Right lobe of liver (tissue), 6 donors: Measurements from ENCODE around the gene LRRTM4. TPM values are rescaled to one million over a fixed set of nuclear protein-coding genes. Genes with fewer than 3 reads are reported as not detected.

Experiments
- ATAC-seq, 4 donors: fragments of 200-7000 bp; cut with Tn5 transposase; one replicate each; pipeline ENCODE4 v1.9.1; 2020; ENCODE audit warnings: mild to moderate bottlenecking in 4 of 4, moderate library complexity in 4 of 4
- DNase-seq, 3 donors: peaks; one replicate each; pipeline ENCODE4 v3.0.0-alpha.2; 2020
- H3K27ac ChIP-seq, 3 donors: fragments of 200-600 bp; one replicate each; pipeline ENCODE4 v1.8.0; 2022
- H3K27me3 ChIP-seq, 2 donors: fragments of 200-600 bp; one replicate each; pipeline ENCODE4 v1.8.0; 2022
- H3K36me3 ChIP-seq, 4 donors: fragments of 200-600 bp; sonication (generic) in 1 of 4; one replicate each; pipeline versions ENCODE4 v1.5.1 to v1.8.0; 2017 to 2022; ENCODE audit warnings: control low read depth in 1 of 4
- H3K4me1 ChIP-seq, 4 donors: fragments of 200-600 bp; sonication (generic) in 1 of 4; one replicate each; pipeline versions ENCODE4 v1.5.1 to v1.8.0; 2017 to 2022; ENCODE audit warnings: control low read depth in 1 of 4
- H3K4me3 ChIP-seq, 3 donors: fragments of 200-600 bp; one replicate each; pipeline ENCODE4 v1.8.0; 2022
- H3K9me3 ChIP-seq, 4 donors: fragments of 200-600 bp; sonication (generic) in 1 of 4; one replicate each; pipeline versions ENCODE4 v1.5.1 to v1.8.0; 2017 to 2022; ENCODE audit warnings: control low read depth in 1 of 4
- CTCF ChIP-seq, 4 donors: fragments of 200-600 bp in 3 of 4; fragments of 450-650 bp in 1 of 4; IDR thresholded peaks; one replicate each; pipeline versions ENCODE4 v1.5.1 to v1.8.0; 2016 to 2022; ENCODE audit warnings: antibody characterized with exemption in 4 of 4, mild to moderate bottlenecking in 2 of 4
- POLR2A ChIP-seq: fragments of 450-650 bp; IDR thresholded peaks from one replicate; pipeline ENCODE4 v1.6.1; 2017; ENCODE audit warnings: antibody characterized with exemption, mild to moderate bottlenecking
- WGBS: methylation state at CpG from one replicate; pipeline ENCODE4 v1.1.6; 2018; ENCODE audit warnings: low coverage, low lambda C conversion rate; ENCODE audit not compliant: insufficient coverage; ENCODE audit errors: missing lambda C conversion rate; 5-methylcytosine and 5-hydroxymethylcytosine counted together
- intact Hi-C, 2 donors: fragments of 100-400 bp; cut with DNase I; formaldehyde crosslinking; loops; one replicate each; pipeline versions ENCODE4 v1.11.2 to v1.14.1; 2022
- total RNA-seq, 6 experiments: library from RNA; depleted of rRNA in 2 of 6; stranded (reverse); fragments of >200 nt in 2 of 6; fragmentation: NEBNext Ultra II Directional in 3 of 6; extraction: Animal tissue kit (Norgen Biotek cat#: 25700) in 3 of 6; gene quantifications; one replicate each; pipeline versions ENCODE4 v1.1.0 to v1.2.4, GENCODE V29; 2016 to 2023
- donor health status: DM: no; HTN: yes; CAD: no.
- donor health status: DM: no; HTN: no; CAD: no.
- donor health status: DM: no; HTN: no; CAD: no.
- donor health status: DM: no; HTN: yes; CAD: no.
- donor health status: DM: no; HTN: yes; CAD: no.

LRRTM4 gene
- total RNA-seq, 6 experiments from 2014 or later, result 0.09 to 0.10 (median 0.09) TPM; not detected in 3

GRCh38 chr2:76737607-76738006 is 784.6 kb downstream of the LRRTM4 start:
- intact Hi-C loops, result no loop called here
- WGBS, result 40% methylated on average over 1 of the region's 1 CpG
- DNase-seq (no peak), ATAC-seq (no peak)
- Histone ChIP-seq H3K4me3 (no peak overlapping the region), H3K4me1 (no peaks in the 10 kb centered on the region), H3K27me3 (no peaks in the 10 kb centered on the region), H3K27ac (no peak overlapping the region), H3K36me3 (no peaks in the 10 kb centered on the region), H3K9me3 (no peaks in the 10 kb centered on the region)
- TF ChIP-seq POLR2A, result no peak
- no peak for TF ChIP-seq CTCF (IDR thresholded peaks at IDR 0.05)

GRCh38 chr2:76733736-76734135 is 788.4 kb downstream of the LRRTM4 start:
- ATAC-seq, result no peak
- intact Hi-C loops, result no loop called here
- H3K9me3 ChIP-seq, result no peaks in the 10 kb centered on the region
- no peaks in the 10 kb centered on the region for H3K27me3 ChIP-seq
- DNase-seq, result no peak
- no peaks in the 10 kb centered on the region for H3K36me3 ChIP-seq
- H3K4me3 ChIP-seq, result no peak overlapping the region
- no peak for TF ChIP-seq CTCF (IDR thresholded peaks at IDR 0.05)
- no peak for TF ChIP-seq POLR2A
- no peak overlapping the region for H3K27ac ChIP-seq
- H3K4me1 ChIP-seq, result no peaks in the 10 kb centered on the region

- no peak for TF ChIP-seq CTCF (IDR thresholded peaks at IDR 0.05)
- no peak for TF ChIP-seq POLR2A
- ATAC-seq (no peak), DNase-seq (no peak)
- Histone ChIP-seq H3K27me3 (no peaks in the 10 kb centered on the region), H3K36me3 (no peaks in the 10 kb centered on the region), H3K4me3 (no peak overlapping the region), H3K4me1 (no peaks in the 10 kb centered on the region), H3K9me3 (no peaks in the 10 kb centered on the region), H3K27ac (no peak overlapping the region)
- WGBS, result 47% methylated on average over 4 of the region's 4 CpGs
- intact Hi-C loops, result no loop called here
Observed at GRCh38 chr2:76731157-76731556, 791.0 kb downstream of the LRRTM4 start.

- no peak for DNase-seq
- no peak for ATAC-seq
- 49% methylated on average over 4 of the region's 4 CpGs for WGBS
- H3K36me3 ChIP-seq, result no peaks in the 10 kb centered on the region
- intact Hi-C loops, result no loop called here
- H3K27ac ChIP-seq, result no peak overlapping the region
- TF ChIP-seq POLR2A (no peak), CTCF (IDR thresholded peaks at IDR 0.05) (no peak)
- H3K4me1 ChIP-seq, result no peaks in the 10 kb centered on the region
- no peaks in the 10 kb centered on the region for H3K9me3 ChIP-seq
- H3K4me3 ChIP-seq, result no peak overlapping the region
- no peaks in the 10 kb centered on the region for H3K27me3 ChIP-seq
Observed at GRCh38 chr2:76730021-76730420, 792.2 kb downstream of the LRRTM4 start.

- no peak for DNase-seq
- intact Hi-C loops, result no loop called here
- Histone ChIP-seq H3K4me3 (no peak overlapping the region), H3K36me3 (no peaks in the 10 kb centered on the region), H3K9me3 (no peaks in the 10 kb centered on the region), H3K27me3 (no peaks in the 10 kb centered on the region), H3K27ac (no peak overlapping the region), H3K4me1 (no peaks in the 10 kb centered on the region)
- WGBS, result 52% methylated on average over 3 of the region's 3 CpGs
- no peak for TF ChIP-seq POLR2A
- TF ChIP-seq CTCF (IDR thresholded peaks at IDR 0.05), result no peak
- ATAC-seq, result no peak
Observed at GRCh38 chr2:76721226-76721625, 801.0 kb downstream of the LRRTM4 start.
